Endothelial cell of umbilical vein (primary cell): ENCODE data around the gene GPD2. TPM values are rescaled to one million over a fixed set of nuclear protein-coding genes. Genes with fewer than 3 reads are reported as not detected.

Experiments
- BruUV-seq: library from RNA; stranded (reverse); fragments of 400-500 nt; replicated peaks from 2 replicates; lab custom pipeline; 2021; lab: Mats Ljungman, UMichigan
- CTCF ChIA-PET: fragments of 300-600, 350-600 bp; sonication (Branson Sonifier 250); formaldehyde crosslinking; loops from one replicate; lab custom pipeline; 2021; ENCODE audit warnings: antibody characterized with exemption, inconsistent platforms; lab: Charles Lee
- POLR2A ChIA-PET: fragments of 300-600, 350-600 bp; sonication (Branson Sonifier 250); formaldehyde crosslinking; loops from one replicate; lab custom pipeline; 2021; ENCODE audit warnings: antibody characterized with exemption, inconsistent platforms; lab: Charles Lee
- DNase-seq: peaks from one replicate; pipeline ENCODE4 v3.0.0-alpha.2; 2011; ENCODE audit warnings: low read depth, low spot score
- FAIRE-seq: peaks from 2 replicates; lab custom pipeline; 2011; peaks lifted over from hg19 to GRCh38; lab: Jason Lieb, UNC
- H2AFZ ChIP-seq: 2 replicates; pipeline ENCODE4 v1.6.0; 2012; ENCODE audit warnings: low read depth, low read length, control low read depth, inconsistent platforms
- H3K27ac ChIP-seq: 2 replicates; pipeline ENCODE4 v1.5.1; 2011; ENCODE audit warnings: low read depth, mild to moderate bottlenecking, control low read depth, low read length, moderate library complexity; ENCODE audit not compliant: insufficient read depth
- H3K27me3 ChIP-seq, 2 experiments: 2 replicates each; pipeline versions ENCODE4 v1.6.0 to v1.6.1; 2011; ENCODE audit warnings: low read length in 2 of 2, mixed read lengths in 1 of 2; ENCODE audit not compliant: control insufficient read depth in 2 of 2, insufficient read depth in 2 of 2
- H3K36me3 ChIP-seq, 2 experiments: 2 replicates in 1 of 2; 3 replicates in 1 of 2; pipeline ENCODE4 v1.5.1; 2011; ENCODE audit warnings: low read length in 2 of 2, mild to moderate bottlenecking in 1 of 2, moderate library complexity in 1 of 2; ENCODE audit not compliant: control insufficient read depth in 2 of 2, insufficient read depth in 2 of 2; ENCODE audit errors: extremely low read depth in 1 of 2
- H3K4me1 ChIP-seq: 3 replicates; pipeline ENCODE4 v1.5.1; 2011; ENCODE audit warnings: mild to moderate bottlenecking, low read length; ENCODE audit not compliant: control insufficient read depth, insufficient read depth; ENCODE audit errors: extremely low read depth
- H3K4me2 ChIP-seq: 2 replicates; pipeline ENCODE4 v1.6.1; 2011; ENCODE audit warnings: low read length, control low read depth, mixed read lengths; ENCODE audit not compliant: insufficient read depth
- H3K4me3 ChIP-seq, 3 experiments: fragments of 200-600 bp in 1 of 3; sonication (generic), shearing (Covaris generic) in 1 of 3; replicated peaks in 1 of 3; 2 replicates each; pipeline ENCODE4 v1.5.1; 2011 to 2016; ENCODE audit warnings: control low read depth in 3 of 3, low read length in 3 of 3, mild to moderate bottlenecking in 2 of 3, inconsistent platforms in 1 of 3, low read depth in 1 of 3, moderate library complexity in 1 of 3; ENCODE audit not compliant: insufficient read depth in 1 of 3
- H3K79me2 ChIP-seq: 2 replicates; pipeline ENCODE4 v1.6.0; 2012; ENCODE audit warnings: low read length, inconsistent platforms; ENCODE audit not compliant: control insufficient read depth, insufficient read depth
- H3K9ac ChIP-seq: replicated peaks from 2 replicates; pipeline ENCODE3; 2011; ENCODE audit warnings: low read length, control low read depth; ENCODE audit not compliant: insufficient read depth; ENCODE audit errors: extremely low read depth
- H3K9me1 ChIP-seq: replicated peaks from 3 replicates; pipeline ENCODE4 v1.6.0; 2011; ENCODE audit warnings: mild to moderate bottlenecking, low read length; ENCODE audit not compliant: control insufficient read depth, insufficient read depth; ENCODE audit errors: extremely low read depth
- H3K9me3 ChIP-seq: replicated peaks from 2 replicates; pipeline ENCODE4 v1.5.1; 2012; ENCODE audit warnings: low read length, inconsistent platforms; ENCODE audit not compliant: control insufficient read depth, insufficient read depth
- H4K20me1 ChIP-seq: replicated peaks from 2 replicates; pipeline ENCODE3; 2011; ENCODE audit warnings: mild to moderate bottlenecking, low read length; ENCODE audit not compliant: control insufficient read depth, insufficient read depth; ENCODE audit errors: extremely low read depth
- CTCF ChIP-seq, 2 donors: IDR thresholded peaks; 1 replicate in 1 of 2; 2 replicates in 1 of 2; pipeline ENCODE4 v1.5.1; 2011; ENCODE audit warnings: low read length in 2 of 2, mild to moderate bottlenecking in 2 of 2, moderate library complexity in 2 of 2, control low read depth in 1 of 2, inconsistent platforms in 1 of 2, low read depth in 1 of 2; ENCODE audit not compliant: insufficient read depth in 1 of 2; ENCODE audit errors: extremely low read depth in 1 of 2
- EZH2 ChIP-seq: IDR thresholded peaks from 2 replicates; pipeline ENCODE4 v1.6.1; 2012; ENCODE audit warnings: borderline replicate concordance, low read depth, mild to moderate bottlenecking, moderate library complexity, low read length, inconsistent platforms; ENCODE audit not compliant: severe bottlenecking
- FOS ChIP-seq: IDR thresholded peaks from 2 replicates; pipeline ENCODE4 v1.6.1; 2011; ENCODE audit warnings: mild to moderate bottlenecking, low read length, moderate library complexity, borderline replicate concordance; ENCODE audit not compliant: insufficient read depth
- GATA2 ChIP-seq: IDR thresholded peaks from 2 replicates; pipeline ENCODE4 v1.7.0; 2011; ENCODE audit warnings: low read depth, mild to moderate bottlenecking, moderate library complexity, mixed read lengths, low read length; ENCODE audit not compliant: insufficient read length, insufficient read depth
- JUN ChIP-seq: IDR thresholded peaks from 2 replicates; pipeline ENCODE4 v1.6.1; 2011; ENCODE audit warnings: borderline replicate concordance, low read depth; ENCODE audit not compliant: insufficient read length, insufficient read depth
- MAX ChIP-seq: IDR thresholded peaks from 2 replicates; pipeline ENCODE4 v1.6.1; 2011; ENCODE audit not compliant: insufficient read depth, insufficient read length
- MYC ChIP-seq: IDR thresholded peaks from one replicate; pipeline ENCODE4 v1.6.1; 2011; ENCODE audit warnings: mild to moderate bottlenecking, low read depth, low read length
- POLR2A ChIP-seq: IDR thresholded peaks from 2 replicates; pipeline ENCODE4 v1.6.1; 2012; ENCODE audit warnings: low read depth, mild to moderate bottlenecking, control low read depth, low read length
- POLR2AphosphoS5 ChIP-seq: IDR thresholded peaks from 2 replicates; pipeline ENCODE4 v1.6.1; 2012; ENCODE audit warnings: low read depth, mild to moderate bottlenecking, control low read depth, low read length, moderate library complexity; ENCODE audit not compliant: insufficient read depth
- dilution Hi-C: fragments of 300-500 bp; cut with MboI; formaldehyde crosslinking; loops from one replicate; pipeline ENCODE4 v1.15.0; 2019; ENCODE audit warnings: low sequenced_read_pairs; ENCODE audit not compliant: extremely low pct_ligation_motif_present
- intact Hi-C: fragments of 100-400 bp; cut with micrococcal nuclease; formaldehyde crosslinking; loops from one replicate; pipeline ENCODE4 v1.10.0; 2022
- polyA plus RNA-seq, 4 experiments: library from polyadenylated mRNA; depleted of rRNA in 3 of 4; stranded (reverse) in 3 of 4; unstranded in 1 of 4; fragments of >200 nt; gene quantifications; 2 replicates each; pipeline versions ENCODE4 v1.2.1 to v1.2.3, GENCODE V29; 2011 to 2012; ENCODE audit warnings: missing spikeins in 1 of 4
- total RNA-seq: library from RNA; stranded (reverse); gene quantifications from 2 replicates; pipeline ENCODE4 v1.2.3, GENCODE V29; 2021

The GPD2 gene
- total and polyA plus RNA-seq, 2 donors (not counting 3 experiments of a cell fraction or from before 2014, with no cell fraction given) = 6.6 to 37.0 TPM

GRCh38 chr2:156480376-156480775 lies 44.2 kb downstream of the GPD2 start:
- ChIA-PET POLR2A (no interaction called here), CTCF (interaction anchor here (1.5 kb wide), 1 partner anchor 146 kb away, joined by 3 read pairs; no protein-coding TSS in a partner anchor)
- Histone ChIP-seq H2AFZ (no peak overlapping the region), H3K9me3 (no peaks in the 10 kb centered on the region), H3K36me3 (peaks cover 0 to 2% of the 10 kb centered on the region in 2 experiments), H4K20me1 (no peaks in the 10 kb centered on the region), H3K79me2 (no peaks in the 10 kb centered on the region), H3K9me1 (no peaks in the 10 kb centered on the region), H3K4me3 (no peak overlapping the region), H3K27me3 (no peaks in the 10 kb centered on the region), H3K27ac (no peak overlapping the region), H3K9ac (no peak overlapping the region), H3K4me1 (no peaks in the 10 kb centered on the region), H3K4me2 (no peak overlapping the region)
- intact Hi-C loops (loop anchor here (1.0 kb wide), 1 partner anchor 19 kb away; no protein-coding TSS in a partner anchor), dilution Hi-C loops (no loop called here)
- no TSS peak for BruUV-seq
- DNase-seq (no peak), FAIRE-seq (no peak)
- no peak for TF ChIP-seq GATA2
- TF ChIP-seq CTCF (IDR thresholded peaks at IDR 0.05; ENCODE audit: extremely low read depth in 1 of 2, insufficient read depth in 1 of 2, low read depth in 1 of 2, low read length in 2 of 2) = no peak
- no peak for TF ChIP-seq POLR2A
- TF ChIP-seq FOS = no peak
- no peak for TF ChIP-seq MYC

- no peaks in the 10 kb centered on the region for H3K79me2 ChIP-seq
- dilution Hi-C loops = no loop called here
Observed at GRCh38 chr2:156481312-156481711, 45.1 kb downstream of the GPD2 start.

More at GRCh38 chr2:156481312-156481711, 45.1 kb downstream of the GPD2 start:
- Histone ChIP-seq H3K4me2 (no peak overlapping the region), H3K27ac (no peak overlapping the region), H3K4me1 (no peaks in the 10 kb centered on the region), H3K9me3 (no peaks in the 10 kb centered on the region), H4K20me1 (no peaks in the 10 kb centered on the region), H3K27me3 (no peaks in the 10 kb centered on the region), H3K9me1 (no peaks in the 10 kb centered on the region), H3K9ac (no peak overlapping the region), H3K36me3 (peaks cover 0 to 2% of the 10 kb centered on the region in 2 experiments), H3K4me3 (no peak overlapping the region), H2AFZ (no peak overlapping the region)
- no TSS peak for BruUV-seq
- no peak for TF ChIP-seq MYC
- TF ChIP-seq EZH2 = no peak
- no peak for TF ChIP-seq CTCF (IDR thresholded peaks at IDR 0.05; ENCODE audit: extremely low read depth in 1 of 2, insufficient read depth in 1 of 2, low read depth in 1 of 2, low read length in 2 of 2)
- no peak for TF ChIP-seq POLR2A
- no peak for TF ChIP-seq JUN
- TF ChIP-seq MAX = no peak
- TF ChIP-seq POLR2AphosphoS5 = no peak
- no peak for TF ChIP-seq GATA2
- no peak for TF ChIP-seq FOS
- no peak for DNase-seq
- POLR2A ChIA-PET = no interaction called here
- FAIRE-seq = no peak
- intact Hi-C loops = no loop called here
- CTCF ChIA-PET = interaction anchor here (1.5 kb wide), 1 partner anchor 147 kb away, joined by 3 read pairs; no protein-coding TSS in a partner anchor
